ENCODE data around the gene NPNT.

Gene NPNT

DNA sequence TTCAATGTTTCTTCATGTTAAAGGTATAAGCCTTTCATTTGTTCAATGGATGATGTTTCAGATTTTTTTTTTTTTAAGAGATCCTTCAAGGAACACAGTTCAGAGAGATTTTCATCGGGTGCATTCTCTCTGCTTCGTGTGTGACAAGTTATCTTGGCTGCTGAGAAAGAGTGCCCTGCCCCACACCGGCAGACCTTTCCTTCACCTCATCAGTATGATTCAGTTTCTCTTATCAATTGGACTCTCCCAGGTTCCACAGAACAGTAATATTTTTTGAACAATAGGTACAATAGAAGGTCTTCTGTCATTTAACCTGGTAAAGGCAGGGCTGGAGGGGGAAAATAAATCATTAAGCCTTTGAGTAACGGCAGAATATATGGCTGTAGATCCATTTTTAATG, 75.8 kb downstream of the NPNT start:
- no peak for DNase-seq

DNA sequence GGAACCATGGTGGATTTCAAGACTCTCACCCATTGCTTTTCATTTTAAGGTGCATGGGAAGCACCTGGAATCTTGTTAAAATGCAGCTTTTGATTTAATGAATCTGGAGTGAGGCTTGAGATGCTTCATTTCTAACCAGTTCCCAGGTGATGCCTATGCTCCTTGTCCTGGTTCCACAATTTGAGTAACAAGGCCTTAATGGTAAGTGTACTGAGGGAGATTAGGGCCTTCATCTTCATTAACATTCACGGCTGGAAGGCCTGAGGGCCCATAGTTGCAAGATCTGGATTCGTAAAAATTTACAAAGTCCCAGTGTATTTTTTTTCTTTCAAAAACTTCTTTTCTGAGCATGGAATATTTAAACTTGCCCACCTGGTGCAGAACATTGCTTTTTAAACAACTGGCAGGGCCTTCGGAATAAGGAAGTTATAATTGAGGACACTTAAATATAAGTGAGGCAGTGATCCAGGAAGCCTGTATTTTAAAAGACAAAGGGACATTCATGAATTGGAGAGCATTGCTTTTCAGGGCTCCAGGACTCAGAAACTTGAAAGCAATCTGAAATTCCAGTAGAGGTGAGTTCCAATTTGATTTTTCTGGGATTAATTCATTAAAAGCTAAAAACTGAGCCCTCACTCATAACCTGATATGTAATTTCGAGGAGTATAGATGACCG, 77.8 kb downstream of the NPNT start:
- no peak for DNase-seq

DNA sequence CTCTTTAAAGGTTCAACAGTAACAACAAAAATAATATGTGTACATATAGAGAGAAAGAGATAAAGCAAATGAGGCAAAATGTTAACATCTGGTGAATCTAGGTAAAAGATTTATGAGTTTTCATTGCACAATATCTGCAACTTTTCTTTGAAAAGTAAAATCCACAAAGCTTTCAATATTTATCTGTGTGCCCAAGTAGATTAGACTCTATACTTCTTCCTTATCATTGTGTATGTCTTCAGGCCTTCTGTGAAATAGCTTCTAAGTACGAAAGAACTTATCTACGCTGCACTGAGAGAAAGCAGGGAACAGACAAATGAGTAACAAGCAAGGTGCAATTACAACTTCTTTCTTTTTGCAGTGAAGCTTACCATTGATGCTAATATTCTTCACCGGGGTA, 81.6 kb downstream of the NPNT start:
- DNase-seq, result no peak

DNA sequence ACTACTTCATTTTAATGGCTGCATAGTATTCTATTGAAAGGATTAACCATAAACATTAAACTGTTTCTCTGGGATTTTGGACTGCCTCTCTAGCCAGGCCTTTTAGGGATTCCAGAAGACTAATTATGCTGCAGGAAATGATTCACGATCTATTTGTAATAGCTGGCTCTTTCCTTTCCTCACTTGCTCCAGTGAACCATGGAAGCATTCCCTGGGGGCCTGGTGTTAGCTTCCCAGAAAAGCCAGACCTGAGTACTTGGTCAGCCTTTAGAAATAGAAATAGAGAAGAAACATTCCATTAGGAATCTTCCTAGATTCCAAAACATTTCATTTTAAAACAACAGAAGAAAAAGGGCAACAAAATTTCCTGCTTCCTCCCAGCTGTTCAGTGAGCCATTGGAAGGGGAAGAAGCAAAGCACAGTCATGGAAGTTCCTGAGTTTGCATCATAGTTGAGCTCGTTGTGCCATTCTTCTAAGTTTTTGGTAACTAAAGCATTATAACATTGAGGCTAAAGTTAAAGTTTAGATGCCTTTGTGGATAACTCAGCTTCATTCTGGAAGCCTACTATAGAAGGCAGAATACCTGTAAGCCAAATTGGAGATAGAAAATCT, 83.5 kb downstream of the NPNT start:
- DNase-seq, result peak; percentile 72

DNA sequence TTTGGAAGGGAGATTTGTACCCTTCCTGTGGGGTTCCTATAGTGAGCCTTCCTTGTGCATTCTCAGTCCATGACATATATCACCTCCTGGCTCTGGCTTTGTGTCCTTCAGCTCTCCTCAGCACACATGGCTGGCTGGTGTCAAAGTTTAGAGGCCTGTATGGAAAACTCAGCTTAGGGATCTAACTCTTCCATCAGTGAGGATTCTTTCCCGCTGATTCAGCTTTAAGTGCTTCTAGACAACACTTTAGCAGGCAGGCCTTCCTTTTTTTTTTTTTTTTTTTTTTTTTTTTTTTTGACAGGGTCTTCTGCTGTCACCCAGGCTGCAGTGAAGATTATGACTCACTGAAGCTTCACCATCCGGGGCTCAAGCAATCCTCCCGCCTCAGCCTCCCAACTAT, 84.2 kb downstream of the NPNT start:
- DNase-seq, result peak; percentile 93

DNA sequence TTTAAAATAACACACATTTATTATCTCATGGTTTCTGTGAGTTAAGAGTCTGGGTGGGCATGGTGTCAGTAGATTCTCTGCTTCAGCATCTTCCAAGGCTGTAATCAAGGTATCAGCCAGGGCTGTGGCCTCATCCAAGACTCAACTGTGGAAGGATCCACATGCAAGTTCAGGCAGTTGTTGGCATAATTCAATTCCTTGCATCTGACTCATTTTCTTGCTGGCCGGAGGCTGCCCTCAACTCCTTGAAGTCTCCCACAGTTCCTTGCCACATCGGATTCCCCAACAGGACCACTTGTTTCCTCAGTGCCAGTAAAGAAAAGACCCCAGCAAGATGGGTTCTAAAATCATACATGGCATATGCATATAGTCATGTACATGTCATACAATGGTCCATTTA, 93.4 kb downstream of the NPNT start:
- no peak for DNase-seq

DNA sequence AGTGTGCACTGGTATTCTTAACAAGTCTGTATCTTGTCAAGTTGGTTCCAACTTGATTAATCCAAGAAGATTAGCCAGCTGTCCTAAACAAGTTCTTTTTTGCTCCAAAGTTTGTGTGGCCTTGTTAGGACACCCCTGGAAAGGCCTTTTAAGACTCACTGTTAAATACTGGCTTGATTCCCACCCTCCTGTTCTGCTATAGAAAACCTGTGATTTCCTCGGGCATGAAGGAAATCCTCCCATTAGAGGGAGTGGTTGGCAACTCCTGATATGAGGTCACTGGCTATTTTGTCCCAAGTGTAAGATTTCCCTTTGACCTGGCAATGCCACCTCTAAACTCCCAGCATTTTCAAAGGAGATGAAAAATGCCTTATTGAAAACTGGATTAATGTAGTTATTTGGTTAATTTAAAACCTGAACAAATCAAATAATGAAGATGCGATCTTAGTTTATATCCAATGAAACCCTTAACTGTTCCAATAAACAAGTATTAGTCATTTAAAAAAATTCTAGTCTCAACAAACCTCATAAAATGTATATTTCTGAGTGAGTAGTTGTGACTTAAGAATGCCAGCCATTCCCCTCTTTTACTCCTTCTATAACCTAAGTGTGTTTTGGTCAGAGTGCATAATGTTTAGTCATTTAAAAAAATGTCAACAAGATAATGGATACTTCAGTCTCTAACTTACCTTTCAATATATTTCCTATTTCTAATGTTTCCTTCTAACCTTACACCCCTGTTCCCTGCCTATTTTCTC, 94.4 kb downstream of the NPNT start:
- DNase-seq, result no peak

DNA sequence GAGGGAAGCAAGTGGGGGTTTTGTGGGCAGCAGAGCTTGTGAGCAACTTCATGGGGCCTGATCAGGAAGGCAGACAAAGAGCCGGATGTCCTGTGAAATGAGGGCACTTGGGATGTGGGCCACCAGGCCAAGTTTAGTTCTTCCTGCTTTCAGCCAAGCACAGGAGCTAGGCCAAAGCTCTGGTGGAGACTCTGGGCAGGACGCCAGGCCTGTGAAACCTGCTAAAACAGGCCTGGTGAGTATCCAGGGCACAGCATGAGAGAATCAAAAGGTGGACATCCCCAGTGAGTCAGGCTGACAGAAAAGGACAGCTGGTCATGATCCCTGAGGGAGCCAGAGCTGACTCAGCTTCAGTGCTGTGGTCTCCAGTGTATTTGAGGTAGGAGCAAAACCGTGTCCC, 95.7 kb downstream of the NPNT start:
- DNase-seq, result peak; percentile 61

DNA sequence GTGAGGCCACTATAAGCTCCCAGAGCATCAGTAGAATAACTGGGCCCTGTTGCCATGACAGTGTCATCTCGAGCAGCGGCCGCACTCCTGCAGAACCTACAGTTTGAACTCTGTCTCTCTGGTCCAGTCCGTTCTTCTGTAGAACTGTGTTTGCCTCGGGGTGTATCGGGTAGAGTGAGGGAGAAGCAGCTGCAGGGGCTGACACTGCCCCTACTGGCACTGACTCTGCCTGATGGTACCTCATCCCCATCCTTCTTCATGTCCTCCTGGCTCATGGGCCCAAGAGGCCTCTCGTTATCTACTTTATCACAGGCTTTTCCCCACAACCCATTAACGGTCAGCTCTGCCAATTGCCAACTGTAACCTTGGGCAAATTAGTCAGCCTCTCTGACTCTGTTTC, 96.5 kb downstream of the NPNT start:
- no peak for DNase-seq

DNA sequence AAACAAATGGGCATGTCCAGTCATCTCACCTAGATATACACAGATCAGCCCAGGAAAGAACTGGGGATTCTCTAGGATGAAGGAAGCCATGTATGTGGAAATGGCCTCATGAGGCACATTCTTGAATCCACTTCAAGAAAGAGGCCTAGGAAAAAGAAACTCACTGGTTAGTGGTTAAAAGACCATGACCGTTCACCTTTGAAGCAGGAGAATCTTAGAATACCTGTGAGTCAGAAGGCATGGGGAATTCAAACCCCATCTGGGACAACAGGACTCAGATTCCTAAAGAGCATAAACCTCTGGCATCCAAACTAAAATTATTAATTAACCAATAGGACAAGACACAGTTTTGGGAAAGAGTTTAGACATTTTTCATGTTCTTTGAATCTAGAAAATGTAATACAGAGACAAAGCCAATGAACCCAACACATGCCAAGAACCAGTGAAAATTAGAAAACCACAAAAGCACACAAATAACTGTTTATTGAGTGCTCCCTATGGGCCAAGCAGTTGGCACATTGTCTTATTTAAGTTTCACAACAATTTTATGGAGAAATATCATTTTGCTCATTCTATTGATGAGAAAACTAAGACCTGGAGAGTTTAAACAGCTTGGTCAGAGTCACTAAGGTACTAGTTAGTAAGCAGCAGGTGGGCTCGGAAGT, 97.5 kb downstream of the NPNT start:
- DNase-seq, result no peak

DNA sequence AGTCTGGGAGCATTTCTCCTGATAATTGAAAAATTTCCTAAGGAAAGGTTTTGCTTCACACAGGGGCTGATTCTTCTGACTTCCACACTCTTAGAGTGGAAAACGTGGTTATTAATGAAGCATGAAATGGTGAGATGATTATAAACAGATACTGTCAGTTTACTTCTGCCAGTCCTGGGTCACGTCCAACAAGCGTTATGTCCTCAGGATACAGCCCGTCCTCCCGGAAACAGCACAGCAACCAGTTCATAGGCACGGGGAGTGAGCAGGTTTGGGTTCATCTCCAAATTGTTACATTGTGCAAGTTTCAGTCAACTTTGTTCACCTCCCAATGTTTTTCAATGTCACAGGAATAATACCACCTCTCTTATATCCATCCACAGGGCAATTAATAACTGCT, 98.8 kb downstream of the NPNT start:
- no peak for DNase-seq

DNA sequence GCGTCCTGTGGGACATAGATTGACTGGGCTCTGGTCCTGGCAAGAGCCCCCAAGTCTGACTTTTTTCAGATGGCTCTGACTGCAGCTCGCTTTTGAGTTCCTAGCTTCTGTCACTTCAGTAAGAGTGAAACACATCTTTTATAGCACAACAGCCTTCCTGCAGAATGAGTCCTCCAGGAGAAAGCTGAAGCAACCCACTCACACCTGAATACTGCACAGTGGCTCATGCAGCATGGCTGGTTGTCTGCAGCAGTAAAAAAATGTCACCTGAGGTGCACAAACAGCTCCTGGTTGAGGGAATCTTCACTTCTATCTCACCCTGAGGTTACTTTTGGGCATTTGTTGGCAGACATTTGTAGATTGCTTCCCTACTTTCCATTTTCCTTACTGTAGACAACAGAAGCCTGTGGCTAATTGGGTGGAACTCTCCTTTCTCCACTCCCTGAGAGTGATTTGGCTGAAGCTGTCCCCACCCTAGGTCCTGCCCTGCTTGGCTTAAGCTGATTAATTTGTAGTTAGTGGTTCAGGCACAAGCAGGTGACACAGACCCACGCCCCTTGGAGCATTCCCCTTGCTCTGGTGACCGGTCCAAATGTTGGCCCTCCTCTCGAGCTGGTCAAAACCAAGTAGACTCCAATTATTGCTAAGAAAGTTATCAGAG, 99.7 kb downstream of the NPNT start:
- DNase-seq, result no peak

DNA sequence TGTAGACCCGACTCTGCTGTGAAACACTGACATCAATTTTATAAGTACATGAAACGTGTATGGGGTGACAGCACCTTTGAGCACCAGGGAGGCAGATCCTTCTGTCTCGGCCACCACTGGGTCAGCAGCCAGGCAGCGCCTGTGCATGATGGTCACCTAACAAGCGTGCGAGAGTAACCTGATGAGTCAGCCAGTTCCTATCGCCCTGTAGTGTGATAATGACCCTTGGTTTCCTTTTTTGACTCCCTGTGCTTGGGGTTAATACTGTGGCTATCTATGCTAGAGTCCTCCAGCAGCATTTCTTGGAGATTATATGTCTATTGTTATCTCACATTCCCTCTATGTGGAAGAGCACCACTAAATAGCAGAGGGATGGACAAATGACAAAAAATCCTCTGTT, 101.6 kb downstream of the NPNT start:
- no peak for DNase-seq

DNA sequence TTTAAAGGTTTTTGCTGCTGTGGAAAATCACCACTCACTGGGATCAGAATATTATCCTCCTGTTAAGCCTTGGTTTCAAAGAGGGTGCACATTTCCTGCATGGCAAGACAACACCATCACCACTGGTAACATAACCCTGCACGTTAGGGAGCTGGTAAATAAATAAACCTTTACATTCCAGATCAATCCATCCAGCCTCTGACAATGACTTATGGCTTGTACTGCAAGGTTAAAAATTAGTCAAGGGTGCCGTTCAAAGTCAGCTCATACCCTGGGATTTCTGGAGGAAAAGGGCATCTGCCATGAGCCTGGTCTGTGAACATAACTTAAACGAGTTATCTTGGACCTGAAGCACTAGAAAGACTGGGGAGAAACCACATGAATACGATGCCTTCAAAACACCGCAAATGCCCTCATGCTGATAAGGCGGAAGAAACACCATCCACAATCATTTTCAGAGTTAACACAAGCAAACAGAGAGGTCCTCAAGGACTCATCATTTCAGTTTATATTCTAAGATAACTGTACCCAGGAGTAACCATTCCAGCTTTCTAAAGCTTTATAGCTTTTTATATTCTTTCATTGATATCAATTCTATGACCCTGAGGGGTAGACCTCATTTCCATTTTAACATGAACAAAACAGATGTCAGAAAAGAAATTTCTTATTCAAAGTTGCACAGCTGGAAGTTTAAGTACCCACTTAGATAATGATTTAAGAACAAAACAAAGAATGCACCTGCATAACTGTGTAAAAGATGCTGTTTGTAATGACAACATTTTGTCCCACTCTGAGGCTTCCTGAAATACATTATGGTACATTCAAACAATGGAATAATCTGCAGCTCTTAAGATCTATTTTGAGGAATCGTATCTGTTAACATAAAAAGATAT, 103.1 kb downstream of the NPNT start:
- no peak for DNase-seq

DNA sequence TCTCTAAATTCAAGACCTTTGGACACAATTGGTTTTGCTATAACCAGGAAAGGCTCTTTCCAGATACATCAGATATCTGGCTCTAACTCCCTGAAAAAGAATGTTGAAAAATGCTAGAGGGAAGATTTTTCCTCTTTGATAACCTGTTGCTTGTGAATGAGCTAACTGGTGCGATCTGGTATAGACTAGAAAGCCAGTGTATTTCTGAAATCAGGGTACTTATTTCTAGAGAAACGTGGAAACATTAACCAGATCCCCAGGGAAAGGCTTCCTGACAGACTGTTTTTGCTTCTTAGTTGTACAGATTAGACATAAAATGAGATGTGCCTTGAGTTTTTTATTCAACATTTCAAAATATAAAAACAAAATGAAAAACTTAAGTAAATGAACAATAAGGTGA, 107.7 kb downstream of the NPNT start:
- DNase-seq, result no peak

DNA sequence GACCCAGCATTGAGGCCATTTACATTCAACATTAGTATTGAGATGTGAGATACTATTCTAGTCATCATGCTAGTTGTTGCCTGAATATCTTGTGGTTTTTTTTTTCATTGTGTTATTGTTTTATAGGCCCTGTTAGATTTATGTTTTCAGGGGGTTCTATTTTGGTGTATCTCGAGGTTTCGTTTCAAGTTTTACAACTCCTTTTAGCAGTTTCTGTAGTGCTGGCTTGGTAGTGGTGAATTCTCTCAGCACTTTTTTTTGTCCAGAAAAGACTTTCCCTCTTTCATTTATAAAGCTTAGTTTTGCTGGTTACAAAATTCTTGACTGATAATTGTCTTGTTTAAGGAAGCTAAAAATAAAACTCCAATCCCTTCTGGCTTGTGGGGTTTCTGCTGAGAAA, 115.5 kb downstream of the NPNT start:
- no peak for DNase-seq

DNA sequence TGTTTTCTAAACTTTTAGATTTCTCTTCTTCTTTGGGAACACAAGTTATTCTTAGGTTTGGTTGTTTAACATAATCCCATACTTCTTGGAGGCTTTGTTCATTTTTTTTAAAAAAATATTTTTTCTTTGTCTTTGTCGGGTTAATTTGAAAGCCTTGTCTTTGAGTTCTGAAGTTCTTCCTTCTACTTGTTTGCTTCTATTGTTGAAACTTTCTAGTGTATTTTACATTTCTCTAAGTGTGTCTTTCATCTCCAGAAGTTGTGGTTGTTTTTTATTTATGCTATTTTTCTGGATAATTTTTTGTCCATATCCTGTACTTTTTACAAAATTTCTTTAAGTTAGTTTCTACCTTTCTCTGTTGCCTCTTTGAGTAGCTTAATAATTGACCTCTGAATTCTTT, 116.1 kb downstream of the NPNT start:
- no peak for DNase-seq

DNA sequence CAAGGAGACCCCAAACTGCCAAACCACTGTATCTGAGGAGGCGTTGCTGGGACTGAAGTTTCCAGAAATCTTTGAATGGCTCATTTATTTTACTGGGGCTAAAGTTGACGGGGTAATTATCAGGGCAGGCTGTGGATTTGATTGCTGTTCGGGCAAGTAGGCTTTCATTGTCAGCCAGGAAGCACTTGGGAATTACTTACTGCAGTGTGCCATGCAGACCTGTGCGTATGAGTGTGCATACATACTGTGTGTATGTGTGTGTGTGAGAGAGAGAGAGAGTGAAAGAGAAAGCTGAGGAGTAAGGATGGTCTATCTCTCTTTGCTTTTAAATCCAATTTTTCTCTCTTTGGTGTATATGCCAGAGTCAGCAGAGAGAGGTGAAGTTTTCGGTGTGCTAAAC, 122.7 kb downstream of the NPNT start:
- no peak for DNase-seq

DNA sequence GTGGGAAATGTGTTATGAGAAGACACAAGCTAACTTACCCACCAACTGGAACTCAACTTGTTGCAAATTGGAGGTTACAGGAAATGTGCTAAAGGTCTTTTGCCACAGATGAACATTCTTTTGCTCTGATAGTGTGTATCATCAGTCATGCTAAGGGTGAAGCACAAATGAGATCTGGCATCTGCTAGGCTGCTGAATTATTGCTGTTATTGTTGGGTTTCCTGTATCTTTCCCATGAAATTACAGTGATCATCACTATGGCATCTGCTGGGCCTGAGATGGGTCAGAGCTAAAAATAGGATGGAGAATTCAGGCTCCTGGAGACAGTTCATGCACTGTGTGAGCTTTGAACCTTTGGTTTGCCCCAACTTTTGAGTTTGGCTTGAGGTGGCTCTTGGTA, 124.5 kb downstream of the NPNT start:
- DNase-seq, result no peak

All from islet precursor cell (in vitro differentiated cells).